H7 (cell line): ENCODE results near the gene MACO1. TPM values are rescaled to one million over a fixed set of nuclear protein-coding genes. Genes with fewer than 3 reads are reported as not detected.
"Not testable (repeated sequence)": the region's sequence is repeated elsewhere in the genome, so short reads cannot be mapped to it uniquely, and the experiment has no call there.

Source experiments
- DNase-seq: peaks from one replicate; pipeline ENCODE4 v3.0.0; 2012
- H3K27me3 ChIP-seq: 2 replicates; pipeline ENCODE4 v1.6.0; 2011; ENCODE audit warnings: mild to moderate bottlenecking, low read length; ENCODE audit not compliant: control insufficient read depth, insufficient read depth
- H3K36me3 ChIP-seq: replicated peaks from 2 replicates; pipeline ENCODE4 v1.5.1; 2011; ENCODE audit warnings: low read length; ENCODE audit not compliant: control insufficient read depth, insufficient read depth
- H3K4me3 ChIP-seq: 2 replicates; pipeline ENCODE4 v1.5.1; 2011; ENCODE audit warnings: low read depth, mild to moderate bottlenecking, control low read depth, low read length, moderate library complexity; ENCODE audit not compliant: insufficient read depth
- total RNA-seq: library from RNA; depleted of rRNA; stranded (reverse); fragments of >200 nt; shearing (Covaris generic); gene quantifications from 2 replicates; pipeline ENCODE4 v1.2.3, GENCODE V29; 2014

The MACO1 gene
- total RNA-seq, 1 experiment from 2014 or later, result 13.6 TPM

DNA sequence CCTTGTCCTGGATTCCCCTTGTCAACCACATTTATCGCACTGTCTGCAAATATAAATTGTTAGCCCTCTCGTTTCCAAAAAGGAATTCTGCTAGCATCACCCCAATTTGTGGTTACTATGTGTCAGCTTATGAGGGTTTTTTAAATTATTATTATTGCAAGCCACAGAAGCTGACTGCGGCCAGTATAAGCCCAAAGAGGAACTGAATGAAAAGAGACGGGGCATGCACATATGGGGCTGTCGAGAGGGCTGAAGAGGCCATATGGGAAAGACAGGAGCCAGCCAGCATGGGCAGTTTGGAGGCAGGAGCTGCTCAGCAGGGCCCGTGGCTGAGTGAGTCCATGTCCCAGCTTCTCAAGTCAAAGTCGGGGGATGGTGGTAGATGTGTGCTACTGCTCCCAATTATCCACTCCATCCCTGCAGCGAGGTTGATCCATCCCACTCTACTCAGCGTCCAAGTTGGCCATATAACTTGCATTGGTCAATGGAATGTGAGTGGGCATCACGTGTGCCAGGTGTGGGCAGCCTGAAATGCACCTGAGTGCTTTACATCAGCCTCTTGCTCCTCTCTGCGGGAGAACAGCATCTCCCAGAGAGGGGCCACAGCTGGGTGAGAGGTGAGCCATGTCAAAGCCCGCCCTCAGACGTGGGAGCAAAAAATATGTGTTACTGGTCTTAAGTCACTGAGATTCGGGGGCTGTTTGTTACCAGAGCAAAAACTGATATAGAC is 75.1 kb downstream of the MACO1 start:
- no peaks in the 10 kb centered on the region for H3K27me3 ChIP-seq
- H3K4me3 ChIP-seq, result no peak overlapping the region
- no peaks in the 10 kb centered on the region for H3K36me3 ChIP-seq
- DNase-seq, result no peak

DNA sequence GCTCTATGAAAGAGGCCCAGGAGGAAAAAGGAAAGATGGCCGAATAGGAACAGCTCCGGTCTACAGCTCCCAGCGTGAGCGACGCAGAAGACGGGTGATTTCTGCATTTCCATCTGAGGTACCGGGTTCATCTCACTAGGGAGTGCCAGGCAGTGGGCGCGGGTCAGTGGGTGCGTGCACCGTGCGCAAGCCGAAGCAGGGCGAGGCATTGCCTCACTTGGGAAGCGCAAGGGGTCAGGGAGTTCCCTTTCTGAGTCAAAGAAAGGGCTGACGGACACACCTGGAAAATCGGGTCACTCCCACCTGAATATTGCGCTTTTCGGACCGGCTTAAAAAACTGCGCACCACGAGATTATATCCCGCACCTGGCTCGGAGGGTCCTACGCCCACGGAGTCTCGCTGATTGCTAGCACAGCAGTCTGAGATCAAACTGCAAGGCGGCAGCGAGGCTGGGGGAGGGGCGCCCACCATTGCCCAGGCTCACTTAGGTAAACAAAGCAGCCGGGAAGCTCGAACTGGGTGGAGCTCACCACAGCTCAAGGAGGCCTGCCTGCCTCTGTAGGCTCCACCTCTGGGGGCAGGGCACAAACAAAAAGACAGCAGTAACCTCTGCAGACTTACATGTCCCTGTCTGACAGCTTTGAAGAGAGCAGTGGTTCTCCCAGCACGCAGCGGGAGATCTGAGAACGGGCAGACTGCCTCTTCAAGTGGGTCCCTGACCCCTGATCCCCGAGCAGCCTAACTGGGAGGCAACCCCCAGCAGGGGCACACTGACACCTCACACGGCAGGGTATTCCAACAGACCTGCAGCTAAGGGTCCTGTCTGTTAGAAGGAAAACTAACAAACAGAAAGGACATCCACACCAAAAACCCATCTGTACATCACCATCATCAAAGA is 76.1 kb downstream of the MACO1 start:
- H3K4me3 ChIP-seq, result peak overlapping the region; percentile 30
- not testable (repeated sequence) for DNase-seq

DNA sequence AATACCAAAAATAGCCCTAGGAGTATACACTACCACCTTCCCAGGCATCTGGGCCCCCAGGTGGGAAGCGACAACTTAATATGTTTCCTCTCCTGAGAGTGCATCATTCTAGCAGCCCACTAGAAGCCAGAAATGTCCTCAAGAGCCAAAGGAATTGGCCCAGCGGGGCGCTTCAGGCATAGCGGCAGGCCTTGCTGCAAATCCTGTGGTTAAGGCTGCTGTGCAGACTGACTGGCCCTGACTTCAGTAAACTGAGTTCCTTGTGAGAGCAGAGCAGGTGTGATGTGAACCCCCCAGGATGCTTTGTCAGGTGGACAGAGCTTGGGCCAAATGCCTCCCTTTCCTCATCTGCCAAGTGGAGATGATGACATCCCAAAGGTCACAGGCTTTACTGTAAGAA is 83.0 kb downstream of the MACO1 start:
- Histone ChIP-seq H3K36me3 (no peaks in the 10 kb centered on the region), H3K27me3 (no peaks in the 10 kb centered on the region), H3K4me3 (no peak overlapping the region)
- no peak for DNase-seq

More for the DNA sequence above, 76.1 kb downstream of the MACO1 start:
- H3K27me3 ChIP-seq, H3K36me3 ChIP-seq: not testable (repeated sequence)

GRCh38 chr1:25515033-25515432 is 84.3 kb downstream of the MACO1 start:
- Histone ChIP-seq H3K27me3 (no peaks in the 10 kb centered on the region), H3K4me3 (no peak overlapping the region), H3K36me3 (no peaks in the 10 kb centered on the region)
- no peak for DNase-seq

- no peak for DNase-seq
- Histone ChIP-seq H3K36me3 (no peaks in the 10 kb centered on the region), H3K4me3 (no peak overlapping the region), H3K27me3 (no peaks in the 10 kb centered on the region)
These were observed 86.0 kb downstream of the MACO1 start for GRCh38 chr1:25516686-25517085.

DNA sequence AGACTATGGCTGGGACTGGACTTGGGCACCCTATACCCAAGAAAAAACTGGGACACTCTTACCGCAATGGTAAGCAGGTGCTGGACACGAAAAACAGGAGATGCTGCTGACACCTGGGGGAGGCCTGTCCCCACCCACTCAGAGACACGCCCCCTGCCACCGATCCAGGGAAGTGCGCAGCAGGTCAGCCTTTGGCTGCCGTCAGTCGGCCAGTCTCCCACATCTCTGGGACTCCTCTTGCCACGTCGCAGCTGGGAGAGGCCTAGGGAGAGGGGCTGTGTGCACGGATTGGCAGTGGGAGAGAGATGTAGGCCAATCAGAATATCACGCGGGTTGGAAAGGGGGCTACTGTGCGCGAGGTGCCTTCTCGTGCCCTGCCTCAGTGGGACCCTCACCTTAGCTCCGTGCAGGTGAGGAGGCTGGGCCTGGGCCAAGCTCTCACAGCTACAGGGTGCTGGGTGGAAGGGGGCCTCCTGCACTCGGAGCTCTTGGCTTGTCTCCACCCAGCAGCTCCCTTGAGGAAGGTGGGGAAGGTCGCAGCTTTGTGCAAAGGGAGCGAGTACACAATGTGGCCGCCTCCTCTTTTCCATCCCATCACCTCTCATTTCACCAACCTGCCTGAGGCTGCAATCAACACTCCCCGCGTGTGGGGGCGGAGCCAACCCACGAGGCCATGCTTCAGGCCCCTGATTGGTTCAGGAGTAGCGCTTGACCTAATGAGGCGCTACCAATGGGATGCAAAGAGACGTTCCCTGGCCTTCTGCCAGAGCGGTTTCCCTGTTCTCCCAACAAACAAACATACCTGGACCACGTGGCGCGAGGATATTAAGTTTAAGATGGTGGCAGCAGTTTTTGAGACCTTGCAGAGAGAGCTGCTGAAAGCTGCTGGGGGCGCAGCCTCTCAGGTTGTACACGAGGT is 87.0 kb downstream of the MACO1 start:
- no peaks in the 10 kb centered on the region for H3K27me3 ChIP-seq
- H3K36me3 ChIP-seq, result no peaks in the 10 kb centered on the region
- H3K4me3 ChIP-seq, result no peak overlapping the region; the same call in 1 of the 2 replicates
- peak; percentile 84 for DNase-seq

GRCh38 chr1:25519624-25520023 is 88.9 kb downstream of the MACO1 start:
- Histone ChIP-seq H3K36me3 (no peaks in the 10 kb centered on the region), H3K4me3 (no peak overlapping the region), H3K27me3 (no peaks in the 10 kb centered on the region)
- DNase-seq, result peak; percentile 8

- DNase-seq, result peak; percentile 76
- Histone ChIP-seq H3K36me3 (no peaks in the 10 kb centered on the region), H3K4me3 (no peak overlapping the region), H3K27me3 (no peaks in the 10 kb centered on the region; the same call in 1 of the 2 replicates)
These were observed 89.9 kb downstream of the MACO1 start for GRCh38 chr1:25520446-25521061.

DNA sequence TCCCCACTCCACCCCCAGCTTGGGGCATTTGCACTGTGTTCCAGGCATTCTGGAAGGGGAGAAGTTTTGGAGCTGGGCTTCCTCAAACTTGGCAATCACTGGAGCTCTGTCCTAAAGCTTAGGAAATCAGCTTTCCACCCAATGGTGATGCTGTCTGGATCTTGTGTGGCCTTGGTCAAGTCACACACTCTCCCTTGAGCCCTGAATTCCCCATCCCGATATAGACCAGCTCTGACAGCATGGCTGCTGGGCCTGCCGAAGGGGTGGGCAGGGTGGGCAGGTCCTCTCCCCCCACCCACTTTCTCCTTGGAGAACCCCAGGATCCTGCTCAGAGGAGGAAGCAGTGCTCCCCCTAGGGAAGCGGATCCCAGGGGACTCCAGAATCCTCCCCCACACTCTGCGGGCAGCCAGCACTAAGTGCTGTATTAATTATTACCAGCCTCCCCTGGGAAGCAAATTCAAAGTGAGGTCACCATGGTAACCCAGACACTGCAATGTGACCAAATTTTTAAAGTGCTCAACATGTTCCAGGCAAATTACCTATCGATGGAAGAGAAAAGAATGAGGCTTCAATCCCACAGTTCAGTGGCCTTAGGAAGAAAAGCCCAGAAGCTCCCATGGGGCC is 91.4 kb downstream of the MACO1 start:
- peak; percentile 17 for DNase-seq
- Histone ChIP-seq H3K27me3 (no peaks in the 10 kb centered on the region; the same call in 1 of the 2 replicates), H3K36me3 (no peaks in the 10 kb centered on the region), H3K4me3 (no peak overlapping the region)

DNA sequence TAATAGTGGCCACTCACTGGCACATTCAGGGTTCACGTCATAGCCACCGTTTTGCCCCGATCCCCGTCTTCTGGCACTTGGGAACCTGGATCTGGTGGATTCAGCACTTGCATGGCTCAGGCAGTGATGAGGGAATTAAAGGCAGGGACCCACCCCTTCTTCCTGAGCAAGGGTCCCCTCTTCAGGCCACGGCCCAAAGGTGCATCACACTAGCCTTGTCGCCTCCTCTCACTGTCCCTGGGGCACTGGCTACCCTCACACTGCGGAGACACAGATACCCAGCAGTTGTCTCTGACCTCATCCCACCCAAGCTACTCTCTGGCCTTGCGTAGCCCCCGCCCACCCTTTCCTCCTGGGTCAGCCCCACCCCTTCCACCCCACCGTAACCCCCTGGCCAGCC is 92.8 kb downstream of the MACO1 start:
- Histone ChIP-seq H3K27me3 (no peaks in the 10 kb centered on the region; the same call in 1 of the 2 replicates), H3K36me3 (no peaks in the 10 kb centered on the region), H3K4me3 (no peak overlapping the region)
- peak; percentile 94 for DNase-seq

DNA sequence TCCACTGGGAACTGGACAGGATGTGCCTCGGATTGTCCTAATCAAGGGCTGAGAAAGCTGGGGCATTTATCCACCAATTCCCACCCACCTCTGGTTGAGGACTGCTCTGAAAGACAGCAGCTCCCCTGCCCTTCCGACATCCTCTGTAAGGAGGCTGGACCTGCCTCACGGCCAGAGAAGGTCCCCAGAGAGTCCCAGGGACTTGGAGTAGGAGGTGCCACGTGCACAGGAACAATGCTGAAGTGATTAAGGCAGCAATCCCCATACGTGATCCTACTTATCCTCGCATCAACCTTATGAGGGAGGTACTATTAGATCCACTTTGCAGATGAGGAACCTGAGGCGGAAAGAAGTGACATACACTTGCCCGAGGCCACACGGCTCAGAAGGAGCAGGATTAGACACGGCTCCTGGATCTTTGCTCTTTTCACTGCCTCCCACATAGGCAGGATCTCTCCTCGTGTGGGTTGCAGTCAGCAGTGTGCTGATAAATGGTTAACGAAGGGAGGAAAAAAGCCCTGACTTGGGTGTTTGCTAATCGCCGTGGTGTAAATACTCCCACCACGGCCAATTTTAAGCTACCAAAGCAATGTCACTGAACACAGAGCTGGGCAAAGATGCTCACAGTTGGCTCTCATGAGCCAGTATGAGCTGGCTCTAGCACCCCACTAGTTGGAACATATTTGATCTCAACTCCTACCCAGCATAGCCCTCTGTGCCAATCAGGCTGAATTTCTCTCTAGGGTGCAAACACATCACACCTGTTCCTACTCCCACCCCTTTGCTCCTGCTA is 94.1 kb downstream of the MACO1 start:
- H3K27me3 ChIP-seq, result no peaks in the 10 kb centered on the region; the same call in 1 of the 2 replicates
- DNase-seq, result no peak
- no peak overlapping the region for H3K4me3 ChIP-seq
- no peaks in the 10 kb centered on the region for H3K36me3 ChIP-seq

DNA sequence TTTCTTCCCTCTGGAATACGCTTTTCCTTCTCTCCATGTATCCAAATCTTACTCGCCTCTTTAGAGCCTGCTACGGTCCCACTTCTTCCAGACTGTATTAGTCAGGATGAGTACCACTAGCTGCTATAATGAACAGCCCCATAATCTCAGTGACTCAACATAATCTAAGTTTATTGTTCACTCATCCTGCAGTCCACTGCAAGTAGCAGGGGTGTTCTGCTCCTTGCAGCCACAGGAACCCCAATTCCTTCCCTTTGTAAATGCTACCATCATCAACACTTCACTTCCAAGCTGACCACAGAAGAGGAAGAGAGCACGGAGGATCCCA is 94.6 kb downstream of the MACO1 start:
- no peaks in the 10 kb centered on the region for H3K36me3 ChIP-seq
- no peak for DNase-seq
- H3K27me3 ChIP-seq, result no peaks in the 10 kb centered on the region; the same call in 1 of the 2 replicates
- no peak overlapping the region for H3K4me3 ChIP-seq

- DNase-seq, result no peak
- Histone ChIP-seq H3K27me3 (no peaks in the 10 kb centered on the region; the same call in 1 of the 2 replicates), H3K36me3 (no peaks in the 10 kb centered on the region), H3K4me3 (no peak overlapping the region)
These were observed 96.1 kb downstream of the MACO1 start for GRCh38 chr1:25526753-25527152.
